KBM-7 (cell line): Measurements from ENCODE around the gene CCDC88B.
"Not testable (repeated sequence)": the region's sequence is repeated elsewhere in the genome, so short reads cannot be mapped to it uniquely, and the experiment has no call there.

ENCODE experiments used
- DNase-seq: peaks from one replicate; pipeline ENCODE4 v3.0.0-alpha.2; 2015
- in situ Hi-C: fragments of 300-500 bp; cut with MboI; formaldehyde crosslinking; loops from 2 replicates; pipeline ENCODE4 v1.14.3; 2020; ENCODE audit warnings: low sequenced_read_pairs, low pct_unique_long_range_greater_than_20kb, mixed read lengths

The CCDC88B gene

DNA sequence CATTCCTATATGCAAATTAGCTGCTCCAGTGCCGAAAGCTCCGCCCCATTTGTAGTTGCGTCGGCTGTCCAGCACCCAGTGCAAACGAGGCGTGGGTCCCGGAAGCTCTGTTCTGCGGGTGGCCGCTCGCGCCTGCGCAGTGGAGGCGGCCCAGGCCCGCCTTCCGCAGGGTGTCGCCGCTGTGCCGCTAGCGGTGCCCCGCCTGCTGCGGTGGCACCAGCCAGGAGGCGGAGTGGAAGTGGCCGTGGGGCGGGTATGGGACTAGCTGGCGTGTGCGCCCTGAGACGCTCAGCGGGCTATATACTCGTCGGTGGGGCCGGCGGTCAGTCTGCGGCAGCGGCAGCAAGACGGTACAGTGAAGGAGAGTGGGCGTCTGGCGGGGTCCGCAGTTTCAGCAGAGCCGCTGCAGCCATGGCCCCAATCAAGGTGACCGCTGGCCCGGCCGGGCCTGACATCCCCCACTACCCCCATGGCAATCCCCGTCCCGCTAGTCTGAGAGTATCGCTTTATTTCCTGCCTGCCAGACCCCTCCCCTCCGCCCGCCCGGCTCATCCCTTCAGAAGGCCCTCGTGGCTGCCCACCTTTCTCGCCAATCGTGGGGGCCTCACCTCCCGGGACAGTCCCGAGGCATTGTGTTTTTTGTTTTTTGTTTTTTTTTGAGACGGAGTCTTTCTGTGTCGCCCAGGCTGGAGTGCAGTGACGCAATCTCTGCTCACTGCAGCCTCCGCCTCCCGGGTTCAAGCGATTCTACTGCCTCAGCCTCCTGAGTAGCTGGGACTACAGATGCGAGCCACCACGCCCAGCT is 21.8 kb upstream of the CCDC88B start, which contains the start of gene PRDX5:
TSS of gene PRDX5 (plus strand) at position 161 of the 805 bp plus-strand sequence. CDS start at position 256, 95 bp downstream.
- in situ Hi-C loops = no loop called here
- peak; percentile 96 for DNase-seq

- peak; percentile 31 for DNase-seq
- in situ Hi-C loops = no loop called here
Observed at GRCh38 chr11:64318766-64319761, 20.9 kb upstream of the CCDC88B start.

- no peak for DNase-seq
Observed at GRCh38 chr11:64320556-64320955, 19.4 kb upstream of the CCDC88B start.

GRCh38 chr11:64321026-64321425 is 19.0 kb upstream of the CCDC88B start:
- DNase-seq = no peak
- in situ Hi-C loops = no loop called here

More at GRCh38 chr11:64320556-64320955, 19.4 kb upstream of the CCDC88B start:
- in situ Hi-C loops = no loop called here

- no peak for DNase-seq
- in situ Hi-C loops = no loop called here
Observed at GRCh38 chr11:64321533-64321932, 18.5 kb upstream of the CCDC88B start.

DNA sequence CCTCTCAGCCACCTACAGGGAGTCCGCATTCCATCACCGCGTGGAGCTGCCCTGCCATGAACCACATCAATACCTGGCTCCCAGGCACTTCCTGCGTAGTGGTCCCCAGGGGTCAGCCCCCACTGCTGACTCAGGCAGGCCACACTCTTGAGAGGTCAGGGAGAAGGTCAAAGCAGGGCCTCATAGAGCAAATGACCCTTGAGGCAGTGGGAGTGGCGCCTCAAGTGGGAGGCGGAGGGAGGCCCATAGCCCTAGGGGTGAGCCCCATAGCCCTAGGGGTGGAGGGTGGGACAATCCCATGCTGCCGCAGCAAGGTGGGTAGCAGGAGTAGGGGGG is 17.1 kb upstream of the CCDC88B start:
- no peak for DNase-seq
- in situ Hi-C loops = no loop called here

DNA sequence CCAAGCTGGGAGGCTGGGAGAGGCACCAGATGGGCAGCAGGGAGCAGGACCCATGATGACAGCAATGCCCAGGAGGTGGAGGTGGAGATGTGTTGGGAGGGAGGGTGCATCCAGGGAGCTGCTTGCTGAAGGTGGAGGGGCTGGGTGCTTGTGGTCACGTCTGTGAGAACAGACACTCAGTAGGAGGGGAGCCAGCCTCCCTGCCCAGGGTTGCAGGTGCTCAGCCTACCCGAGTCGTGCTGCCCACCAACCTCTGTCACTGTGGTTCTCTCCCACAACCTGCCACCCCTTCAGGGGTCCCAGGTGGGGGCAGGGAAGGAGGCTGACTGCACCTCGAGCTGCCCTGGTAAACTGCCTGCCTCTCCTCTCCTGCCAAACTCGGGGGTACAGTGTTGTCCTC is 16.6 kb upstream of the CCDC88B start:
- in situ Hi-C loops = no loop called here
- DNase-seq = no peak

DNA sequence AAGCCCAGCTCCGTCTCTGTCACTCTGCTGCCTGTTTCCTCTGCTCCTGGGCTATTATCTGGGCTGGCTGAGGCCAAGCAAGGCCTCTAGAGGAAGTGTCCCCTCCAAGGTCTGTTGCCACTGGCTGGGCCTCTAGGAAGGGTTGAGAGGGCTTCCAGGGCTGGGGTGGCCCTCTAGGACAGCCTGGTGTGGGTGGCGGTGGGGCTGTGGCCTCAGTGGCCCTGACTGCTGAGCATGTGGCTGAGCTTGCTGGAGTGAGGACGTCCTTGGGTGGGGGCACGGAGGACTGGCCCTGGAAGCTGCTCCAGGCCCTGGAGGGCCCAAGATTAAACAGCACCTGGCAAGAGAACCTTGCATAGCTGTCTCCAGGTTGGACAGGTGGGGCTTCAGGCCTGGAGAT is 16.0 kb upstream of the CCDC88B start:
- DNase-seq, in situ Hi-C loops: not testable (repeated sequence)

DNA sequence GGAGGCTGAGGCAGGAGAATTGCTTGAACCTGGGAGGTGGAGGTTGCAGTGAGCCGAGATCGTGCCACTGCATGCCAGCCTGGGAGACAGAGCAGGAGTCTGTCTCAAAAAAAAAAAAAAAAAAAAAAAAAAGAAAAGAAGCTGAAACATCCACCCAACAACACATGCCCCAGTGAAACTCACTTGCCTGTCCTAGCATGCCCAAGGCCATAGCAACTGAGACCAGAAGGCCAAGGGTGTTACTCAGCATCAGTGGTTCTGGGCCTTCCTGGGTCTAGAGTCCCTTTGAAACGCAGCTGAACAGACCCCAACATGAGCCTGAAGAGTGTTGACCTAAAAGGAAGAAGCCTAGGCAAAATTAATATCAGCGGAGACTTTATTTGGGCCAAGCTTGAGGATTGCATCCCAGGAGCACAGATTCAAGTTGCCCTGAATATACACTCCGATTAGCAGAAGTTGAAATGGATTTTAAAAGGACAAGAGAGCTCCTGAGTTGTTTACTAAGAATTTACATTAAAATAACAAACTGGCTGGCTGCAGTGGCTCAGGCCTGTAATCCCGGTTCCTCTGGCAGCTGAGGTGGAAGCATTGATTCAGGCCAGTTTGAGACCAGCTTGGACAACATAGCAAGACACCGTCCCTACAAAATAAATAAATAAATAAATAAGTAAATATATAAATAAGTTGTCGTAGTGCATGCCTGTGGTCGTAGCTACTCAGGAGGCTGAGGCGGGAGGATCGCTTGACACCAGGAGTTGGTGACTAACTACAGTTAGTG is 15.1 kb upstream of the CCDC88B start:
- in situ Hi-C loops = no loop called here
- DNase-seq = no peak

DNA sequence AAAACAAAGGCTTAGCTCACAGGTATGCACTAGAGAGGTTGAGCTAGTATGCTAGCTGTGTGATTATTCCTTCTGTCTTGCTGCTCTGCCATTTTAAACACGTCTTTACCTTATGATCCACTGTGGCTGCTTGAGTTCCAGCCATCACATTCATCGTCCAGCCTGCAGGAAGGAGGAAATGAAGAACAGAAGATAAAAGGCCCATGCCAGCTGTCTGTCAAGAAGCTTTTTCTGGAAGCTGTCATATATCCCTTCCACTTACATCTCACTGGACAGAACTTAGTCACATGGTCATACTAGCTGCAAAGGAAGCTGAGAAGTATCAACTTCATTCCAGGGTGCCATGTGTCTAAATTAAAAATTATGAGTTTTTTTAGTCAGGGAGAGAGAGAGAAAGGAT is 12.6 kb upstream of the CCDC88B start:
- DNase-seq = no peak
- in situ Hi-C loops = no loop called here

GRCh38 chr11:64327993-64328392 is 12.0 kb upstream of the CCDC88B start:
- no peak for DNase-seq
- in situ Hi-C loops = no loop called here

DNA sequence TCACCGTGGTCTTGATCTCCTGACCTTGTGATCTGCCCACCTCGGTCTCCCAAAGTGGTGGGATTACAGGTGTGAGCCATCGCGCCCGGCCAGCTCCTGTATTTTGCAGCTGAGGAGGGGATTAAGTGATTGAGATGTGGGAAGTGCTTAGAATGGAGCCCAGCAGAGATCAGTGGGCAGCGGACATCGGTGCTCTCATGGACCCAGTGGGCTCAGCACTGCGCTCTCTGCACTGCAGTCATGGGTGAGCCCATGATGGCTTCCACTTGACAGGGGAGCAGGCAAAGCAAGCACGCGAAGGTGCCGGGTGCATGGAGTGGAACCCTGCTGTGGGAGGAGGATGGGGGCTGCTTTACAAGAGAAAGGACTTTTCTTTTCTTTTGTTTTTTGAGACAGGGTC is 9.1 kb upstream of the CCDC88B start:
- DNase-seq = no peak
- in situ Hi-C loops = no loop called here

DNA sequence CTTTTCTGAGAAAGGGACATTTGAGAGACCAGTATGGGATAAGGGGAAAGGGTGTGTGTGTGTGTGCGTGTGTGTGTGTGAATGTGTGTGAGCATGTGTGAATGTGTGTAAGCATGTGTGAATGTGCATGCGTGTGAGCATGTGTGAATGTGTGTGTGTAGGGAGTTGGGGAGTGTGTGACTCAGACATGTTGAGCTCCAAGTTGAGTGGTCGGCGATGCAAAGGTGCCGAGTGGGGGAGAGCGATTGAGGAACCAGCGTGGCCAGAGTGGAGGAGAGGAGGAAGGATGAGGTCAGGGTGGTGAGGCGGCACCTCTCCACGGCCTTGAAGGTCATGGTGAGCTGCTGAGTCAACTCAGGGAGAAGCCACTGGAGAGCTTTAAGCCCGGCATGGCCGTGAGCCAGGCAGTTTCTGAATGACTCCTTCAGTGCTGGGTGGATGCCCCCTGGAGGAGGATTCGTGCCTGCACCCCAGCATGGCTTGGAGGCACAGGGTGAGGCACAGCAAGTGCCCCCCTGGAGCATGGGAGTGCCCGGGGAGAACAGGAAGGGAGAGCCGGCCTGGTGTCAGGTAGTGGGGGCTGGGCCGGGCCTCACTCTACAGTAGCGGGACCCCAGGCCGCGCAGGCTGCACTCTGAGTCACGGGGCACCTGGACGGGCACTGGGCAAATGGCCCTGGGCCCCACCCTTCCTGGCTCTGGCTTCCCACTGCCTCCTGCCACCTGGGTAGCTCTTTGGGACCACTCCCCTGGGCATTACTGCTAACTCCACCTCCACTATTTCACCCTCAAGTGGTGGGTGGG is 8.2 kb upstream of the CCDC88B start:
- in situ Hi-C loops = no loop called here
- DNase-seq = peak; percentile 90

GRCh38 chr11:64333556-64333955 is 6.4 kb upstream of the CCDC88B start:
- DNase-seq = no peak
- in situ Hi-C loops = no loop called here

DNA sequence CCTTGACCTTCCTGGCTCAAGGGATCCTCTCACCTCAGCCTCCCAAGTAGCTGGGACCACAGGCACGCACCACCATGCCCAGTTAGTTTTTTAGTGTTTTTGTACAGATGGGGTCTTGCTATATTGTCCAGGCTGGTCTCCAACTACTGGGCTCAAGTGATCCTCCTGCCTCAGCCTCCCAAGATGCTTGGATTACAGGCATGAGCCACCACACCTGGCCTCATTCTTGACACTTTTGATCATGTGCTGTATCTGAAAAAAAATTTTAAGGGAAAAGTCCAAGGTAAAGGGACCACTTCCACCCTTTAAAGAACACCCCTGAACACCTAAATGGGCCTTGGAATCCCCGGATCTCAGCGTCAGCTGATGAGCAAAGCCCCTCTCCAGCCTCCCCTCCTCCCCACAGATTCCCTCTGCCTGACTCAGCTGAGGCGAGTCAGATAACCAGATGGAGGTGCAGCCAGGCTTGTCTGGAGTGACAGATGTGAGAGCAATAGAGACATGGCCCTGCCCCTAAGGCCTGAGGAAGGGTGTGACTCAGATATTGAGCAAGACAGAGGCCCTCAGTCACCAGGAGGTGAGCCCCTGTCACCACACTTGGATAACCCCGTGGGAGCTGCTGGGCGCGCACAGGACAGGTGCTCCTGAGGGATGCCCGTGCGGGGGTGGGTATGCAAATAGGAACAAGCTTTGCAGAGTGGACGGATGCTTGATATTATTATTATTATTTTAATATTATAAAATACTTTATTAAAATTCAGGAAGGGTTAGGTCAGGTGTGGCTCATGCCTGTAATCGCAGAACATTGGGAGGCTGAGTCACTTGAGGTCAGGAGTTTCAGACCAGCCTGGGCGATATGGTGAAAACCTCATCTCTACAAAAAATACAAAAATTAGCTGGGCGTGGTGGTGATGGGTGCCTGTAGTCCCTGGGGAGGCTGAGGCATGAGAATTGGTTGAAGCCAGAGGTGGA is 5.0 kb upstream of the CCDC88B start:
- in situ Hi-C loops = no loop called here
- peak; percentile 91 for DNase-seq

- in situ Hi-C loops = no loop called here
- DNase-seq = no peak
Observed at GRCh38 chr11:64337538-64338249, 2.3 kb upstream of the CCDC88B start.

- DNase-seq = no peak
- in situ Hi-C loops = no loop called here
Observed at GRCh38 chr11:64338716-64339115, 1.3 kb upstream of the CCDC88B start.
